GM19397 (cell line): ENCODE data around the gene KLHDC9.
"Not testable (repeated sequence)": the region's sequence is repeated elsewhere in the genome, so short reads cannot be mapped to it uniquely, and the experiment has no call there.

Experiments used
- ATAC-seq: cut with Tn5 transposase; IDR thresholded peaks from one replicate; pipeline ENCODE4 v1.9.1; 2021; ENCODE audit warnings: mild to moderate bottlenecking, moderate library complexity; ENCODE audit not compliant: unreplicated experiment

The KLHDC9 gene

GRCh38 chr1:161098210-161099068 is at the start of gene KLHDC9:
KLHDC9 (plus strand) TSS chr1:161098361; CDS start chr1:161098536, 175 bp downstream.
- peak; percentile 77 for ATAC-seq

GRCh38 chr1:161048949-161049722 is 49.0 kb upstream of the KLHDC9 start:
- ATAC-seq = no peak

GRCh38 chr1:161051219-161051618 is 46.9 kb upstream of the KLHDC9 start:
- no peak for ATAC-seq

GRCh38 chr1:161052899-161053298 is 45.3 kb upstream of the KLHDC9 start:
- no peak for ATAC-seq

GRCh38 chr1:161054232-161054631 is 43.9 kb upstream of the KLHDC9 start:
- ATAC-seq = no peak

GRCh38 chr1:161054805-161055204 is 43.4 kb upstream of the KLHDC9 start:
- no peak for ATAC-seq

GRCh38 chr1:161059293-161059692 is 38.9 kb upstream of the KLHDC9 start:
- no peak for ATAC-seq

- ATAC-seq = no peak
These were observed 36.7 kb upstream of the KLHDC9 start for GRCh38 chr1:161061419-161061818.

GRCh38 chr1:161063936-161064335 is 34.2 kb upstream of the KLHDC9 start:
- not testable (repeated sequence) for ATAC-seq

GRCh38 chr1:161065681-161066080 is 32.5 kb upstream of the KLHDC9 start:
- ATAC-seq = not testable (repeated sequence)

- no peak for ATAC-seq
These were observed 31.5 kb upstream of the KLHDC9 start for GRCh38 chr1:161066694-161067093.

GRCh38 chr1:161068306-161069234 is 29.6 kb upstream of the KLHDC9 start:
- ATAC-seq = no peak

GRCh38 chr1:161069241-161069640 is 28.9 kb upstream of the KLHDC9 start:
- ATAC-seq = peak; percentile 14

- peak; percentile 78 for ATAC-seq
These were observed 28.4 kb upstream of the KLHDC9 start, which contains the start of gene ARHGAP30 for GRCh38 chr1:161069731-161070270. ARHGAP30 (minus strand) TSS chr1:161069891; CDS start chr1:161069624, 267 bp downstream.

- ATAC-seq = no peak
These were observed 27.4 kb upstream of the KLHDC9 start for GRCh38 chr1:161070761-161071160.

GRCh38 chr1:161071886-161072371 is 26.2 kb upstream of the KLHDC9 start:
- ATAC-seq = no peak

- ATAC-seq = no peak
These were observed 25.3 kb upstream of the KLHDC9 start for GRCh38 chr1:161072751-161073449.

- no peak for ATAC-seq
These were observed 24.6 kb upstream of the KLHDC9 start for GRCh38 chr1:161073474-161074121.
